ENCODE data around the gene NEDD4L.

Gene NEDD4L

GRCh38 chr18:58338961-58339592 is 295.1 kb downstream of the NEDD4L start:
- ChIA-PET CTCF (interaction anchor here (0.8 to 1.4 kb wide), 2 partner anchors 11 to 17 kb away, joined by 3 to 4 read pairs; no protein-coding TSS in a partner anchor), POLR2A (no interaction called here)
- DNase-seq (ENCODE audit: extremely low spot score), result peak; percentile 21
- TF ChIP-seq NFRKB (IDR thresholded peaks at IDR 0.05), result no peak
- TF ChIP-seq LEF1 (IDR thresholded peaks at IDR 0.05; ENCODE audit: borderline replicate concordance), result no peak
- TF ChIP-seq FOXM1 (IDR thresholded peaks at IDR 0.05; ENCODE audit: borderline replicate concordance), result no peak
- TF ChIP-seq TARDBP (IDR thresholded peaks at IDR 0.05), result no peak
- TF ChIP-seq FOXK2 (IDR thresholded peaks at IDR 0.05), result no peak
- no peak for TF ChIP-seq ZNF384 (IDR thresholded peaks at IDR 0.05)
- TF ChIP-seq CTBP1 (IDR thresholded peaks at IDR 0.05; ENCODE audit: borderline replicate concordance), result no peak
- no peak for TF ChIP-seq BHLHE40 (IDR thresholded peaks at IDR 0.05; ENCODE audit: borderline replicate concordance)
- TF ChIP-seq ELF4 (IDR thresholded peaks at IDR 0.05), result no peak
- no peak for TF ChIP-seq ARNT (IDR thresholded peaks at IDR 0.05)
- no peak for TF ChIP-seq HDGF (IDR thresholded peaks at IDR 0.05; ENCODE audit: borderline replicate concordance)
- TF ChIP-seq L3MBTL2 (conservative IDR thresholded peaks at IDR 0.05), result no peak
- TF ChIP-seq SP1 (IDR thresholded peaks at IDR 0.05), result no peak
- no peak for TF ChIP-seq PKNOX1 (IDR thresholded peaks at IDR 0.05)
- TF ChIP-seq FOXA1 (IDR thresholded peaks at IDR 0.05), result no peak
- no peak for TF ChIP-seq SUZ12 (IDR thresholded peaks at IDR 0.05)

GRCh38 chr18:58339890-58340289 is 295.9 kb downstream of the NEDD4L start:
- TF ChIP-seq FOXA1 (IDR thresholded peaks at IDR 0.05) (no peak), ZNF384 (IDR thresholded peaks at IDR 0.05) (no peak), HDGF (IDR thresholded peaks at IDR 0.05; ENCODE audit: borderline replicate concordance) (no peak), ARNT (IDR thresholded peaks at IDR 0.05) (no peak), SP1 (IDR thresholded peaks at IDR 0.05) (no peak), NFRKB (IDR thresholded peaks at IDR 0.05) (no peak), BHLHE40 (IDR thresholded peaks at IDR 0.05; ENCODE audit: borderline replicate concordance) (no peak), SUZ12 (IDR thresholded peaks at IDR 0.05) (no peak), CTBP1 (IDR thresholded peaks at IDR 0.05; ENCODE audit: borderline replicate concordance) (no peak), FOXK2 (IDR thresholded peaks at IDR 0.05) (no peak), ELF4 (IDR thresholded peaks at IDR 0.05) (no peak), L3MBTL2 (conservative IDR thresholded peaks at IDR 0.05) (no peak), FOXM1 (IDR thresholded peaks at IDR 0.05; ENCODE audit: borderline replicate concordance) (no peak), LEF1 (IDR thresholded peaks at IDR 0.05; ENCODE audit: borderline replicate concordance) (no peak), PKNOX1 (IDR thresholded peaks at IDR 0.05) (no peak), TARDBP (IDR thresholded peaks at IDR 0.05) (no peak)
- POLR2A ChIA-PET, result no interaction called here
- no peak for DNase-seq (ENCODE audit: extremely low spot score)
- CTCF ChIA-PET, result no interaction called here

- POLR2A ChIA-PET, result no interaction called here
- DNase-seq (ENCODE audit: extremely low spot score), result no peak
- TF ChIP-seq FOXK2 (IDR thresholded peaks at IDR 0.05) (no peak), FOXM1 (IDR thresholded peaks at IDR 0.05; ENCODE audit: borderline replicate concordance) (no peak), SP1 (IDR thresholded peaks at IDR 0.05) (no peak), BHLHE40 (IDR thresholded peaks at IDR 0.05; ENCODE audit: borderline replicate concordance) (no peak), L3MBTL2 (conservative IDR thresholded peaks at IDR 0.05) (no peak), ELF4 (IDR thresholded peaks at IDR 0.05) (no peak), LEF1 (IDR thresholded peaks at IDR 0.05; ENCODE audit: borderline replicate concordance) (no peak), PKNOX1 (IDR thresholded peaks at IDR 0.05) (no peak), FOXA1 (IDR thresholded peaks at IDR 0.05) (no peak), ZNF384 (IDR thresholded peaks at IDR 0.05) (no peak), NFRKB (IDR thresholded peaks at IDR 0.05) (no peak), SUZ12 (IDR thresholded peaks at IDR 0.05) (no peak), ARNT (IDR thresholded peaks at IDR 0.05) (no peak), TARDBP (IDR thresholded peaks at IDR 0.05) (no peak), HDGF (IDR thresholded peaks at IDR 0.05; ENCODE audit: borderline replicate concordance) (no peak), CTBP1 (IDR thresholded peaks at IDR 0.05; ENCODE audit: borderline replicate concordance) (no peak)
- CTCF ChIA-PET, result no interaction called here
These were observed 297.9 kb downstream of the NEDD4L start for GRCh38 chr18:58341916-58342315.

GRCh38 chr18:58344080-58344670 is 300.1 kb downstream of the NEDD4L start:
- TF ChIP-seq BHLHE40 (IDR thresholded peaks at IDR 0.05; ENCODE audit: borderline replicate concordance), result no peak
- POLR2A ChIA-PET, result no interaction called here

GRCh38 chr18:58344861-58345463 is 300.9 kb downstream of the NEDD4L start:
- CTCF ChIA-PET, result interaction anchor here (0.7 to 1.7 kb wide), 2 partner anchors 12 to 23 kb away, joined by 3 to 4 read pairs; no protein-coding TSS in a partner anchor
- DNase-seq (ENCODE audit: extremely low spot score), result no peak

More at GRCh38 chr18:58344080-58344670, 300.1 kb downstream of the NEDD4L start:
- CTCF ChIA-PET, result interaction anchor here (1.7 kb wide), 1 partner anchor 22 kb away, joined by 3 read pairs; no protein-coding TSS in a partner anchor
- no peak for DNase-seq (ENCODE audit: extremely low spot score)

More at GRCh38 chr18:58344861-58345463, 300.9 kb downstream of the NEDD4L start:
- TF ChIP-seq ZNF384 (IDR thresholded peaks at IDR 0.05) (no peak), LEF1 (IDR thresholded peaks at IDR 0.05; ENCODE audit: borderline replicate concordance) (no peak), NFRKB (IDR thresholded peaks at IDR 0.05) (no peak), HDGF (IDR thresholded peaks at IDR 0.05; ENCODE audit: borderline replicate concordance) (no peak), SP1 (IDR thresholded peaks at IDR 0.05) (no peak), ELF4 (IDR thresholded peaks at IDR 0.05) (no peak), FOXM1 (IDR thresholded peaks at IDR 0.05; ENCODE audit: borderline replicate concordance) (no peak), L3MBTL2 (conservative IDR thresholded peaks at IDR 0.05) (no peak), ARNT (IDR thresholded peaks at IDR 0.05) (no peak), FOXA1 (IDR thresholded peaks at IDR 0.05) (no peak)
- POLR2A ChIA-PET, result no interaction called here
